ENCODE results near the gene ATRAID. TPM values are rescaled to one million over a fixed set of nuclear protein-coding genes. Genes with fewer than 3 reads are reported as not detected.

Gene ATRAID
- total and polyA plus RNA-seq, 4 donors, result 44.9 to 77.5 (median 48.9) TPM

DNA sequence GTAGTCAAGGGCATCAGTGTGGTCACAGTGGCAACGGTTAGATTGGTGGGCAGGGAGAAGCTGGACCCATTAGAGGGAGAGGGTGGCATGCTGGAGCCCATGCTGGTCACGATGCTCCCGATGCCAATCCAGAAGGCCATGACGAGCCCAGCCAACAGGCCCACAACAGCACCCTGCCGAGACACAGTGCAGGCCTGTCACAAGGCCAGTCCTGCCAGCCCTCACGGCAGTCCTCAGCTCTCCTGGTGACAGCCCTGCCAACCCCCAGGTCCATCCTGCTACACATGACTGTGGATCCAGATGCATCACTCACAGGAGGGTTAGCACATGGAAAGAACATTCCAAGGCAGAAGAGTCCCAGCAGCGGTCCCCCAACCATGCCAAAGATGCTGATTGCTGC, 10.2 kb upstream of the ATRAID start (continued):
- TF ChIP-seq GABPA (IDR thresholded peaks at IDR 0.05 in 1 of 2, conservative IDR thresholded peaks at IDR 0.05 in 1 of 2) (no peak), HNF4A (conservative IDR thresholded peaks at IDR 0.05) (no peak), FOXA2 (IDR thresholded peaks at IDR 0.05) (no peak)
- TF ChIP-seq, protein P1, sequence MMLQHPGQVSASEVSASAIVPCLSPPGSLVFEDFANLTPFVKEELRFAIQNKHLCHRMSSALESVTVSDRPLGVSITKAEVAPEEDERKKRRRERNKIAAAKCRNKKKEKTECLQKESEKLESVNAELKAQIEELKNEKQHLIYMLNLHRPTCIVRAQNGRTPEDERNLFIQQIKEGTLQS (IDR thresholded peaks at IDR 0.05), result no peak
- TF ChIP-seq, protein P2, sequence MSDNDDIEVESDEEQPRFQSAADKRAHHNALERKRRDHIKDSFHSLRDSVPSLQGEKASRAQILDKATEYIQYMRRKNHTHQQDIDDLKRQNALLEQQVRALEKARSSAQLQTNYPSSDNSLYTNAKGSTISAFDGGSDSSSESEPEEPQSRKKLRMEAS (IDR thresholded peaks at IDR 0.05), result no peak
- TF ChIP-seq, protein P3, sequence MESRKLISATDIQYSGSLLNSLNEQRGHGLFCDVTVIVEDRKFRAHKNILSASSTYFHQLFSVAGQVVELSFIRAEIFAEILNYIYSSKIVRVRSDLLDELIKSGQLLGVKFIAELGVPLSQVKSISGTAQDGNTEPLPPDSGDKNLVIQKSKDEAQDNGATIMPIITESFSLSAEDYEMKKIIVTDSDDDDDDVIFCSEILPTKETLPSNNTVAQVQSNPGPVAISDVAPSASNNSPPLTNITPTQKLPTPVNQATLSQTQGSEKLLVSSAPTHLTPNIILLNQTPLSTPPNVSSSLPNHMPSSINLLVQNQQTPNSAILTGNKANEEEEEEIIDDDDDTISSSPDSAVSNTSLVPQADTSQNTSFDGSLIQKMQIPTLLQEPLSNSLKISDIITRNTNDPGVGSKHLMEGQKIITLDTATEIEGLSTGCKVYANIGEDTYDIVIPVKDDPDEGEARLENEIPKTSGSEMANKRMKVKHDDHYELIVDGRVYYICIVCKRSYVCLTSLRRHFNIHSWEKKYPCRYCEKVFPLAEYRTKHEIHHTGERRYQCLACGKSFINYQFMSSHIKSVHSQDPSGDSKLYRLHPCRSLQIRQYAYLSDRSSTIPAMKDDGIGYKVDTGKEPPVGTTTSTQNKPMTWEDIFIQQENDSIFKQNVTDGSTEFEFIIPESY (IDR thresholded peaks at IDR 0.05), result no peak

DNA sequence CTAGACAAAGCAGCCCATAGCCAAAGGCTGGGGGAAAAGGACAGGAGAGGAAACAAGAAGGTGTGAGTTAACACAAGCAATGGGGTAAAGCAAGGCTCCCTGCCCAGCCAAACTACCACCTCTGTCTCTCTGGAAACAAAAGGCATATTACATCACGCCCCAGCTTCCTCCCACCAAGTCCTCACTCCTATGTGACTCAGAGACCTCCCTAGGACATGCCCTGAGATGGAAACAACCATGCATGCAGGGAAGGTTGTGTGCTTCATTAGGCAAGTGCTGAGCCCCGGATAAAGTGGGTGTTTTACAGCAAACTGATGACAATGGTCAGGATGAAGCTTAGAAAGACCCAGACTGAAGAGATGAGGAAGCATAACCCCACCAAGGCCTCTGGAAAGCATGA, 9.0 kb upstream of the ATRAID start:
- no peak overlapping the region for H3K27ac ChIP-seq (ENCODE audit: low read depth in 1 of 2, low read length in 2 of 2)
- no peaks in the 10 kb centered on the region for H3K27me3 ChIP-seq (ENCODE audit: control insufficient read depth in 4 of 4, insufficient read depth in 4 of 4, low read length in 3 of 4)
- DNase-seq (ENCODE audit: low spot score), result no peak
- H3K9me3 ChIP-seq (ENCODE audit: control insufficient read depth in 4 of 4, low read length in 3 of 4), result no peaks in the 10 kb centered on the region
- no peak for TF ChIP-seq GABPA (IDR thresholded peaks at IDR 0.05 in 1 of 2, conservative IDR thresholded peaks at IDR 0.05 in 1 of 2)
- TF ChIP-seq HNF4A (conservative IDR thresholded peaks at IDR 0.05), result no peak
- no peak for TF ChIP-seq SP1 (IDR thresholded peaks at IDR 0.05)
- TF ChIP-seq FOXA1 (IDR thresholded peaks at IDR 0.05), result no peak
- TF ChIP-seq FOXA2 (IDR thresholded peaks at IDR 0.05), result no peak
- TF ChIP-seq, protein P4, sequence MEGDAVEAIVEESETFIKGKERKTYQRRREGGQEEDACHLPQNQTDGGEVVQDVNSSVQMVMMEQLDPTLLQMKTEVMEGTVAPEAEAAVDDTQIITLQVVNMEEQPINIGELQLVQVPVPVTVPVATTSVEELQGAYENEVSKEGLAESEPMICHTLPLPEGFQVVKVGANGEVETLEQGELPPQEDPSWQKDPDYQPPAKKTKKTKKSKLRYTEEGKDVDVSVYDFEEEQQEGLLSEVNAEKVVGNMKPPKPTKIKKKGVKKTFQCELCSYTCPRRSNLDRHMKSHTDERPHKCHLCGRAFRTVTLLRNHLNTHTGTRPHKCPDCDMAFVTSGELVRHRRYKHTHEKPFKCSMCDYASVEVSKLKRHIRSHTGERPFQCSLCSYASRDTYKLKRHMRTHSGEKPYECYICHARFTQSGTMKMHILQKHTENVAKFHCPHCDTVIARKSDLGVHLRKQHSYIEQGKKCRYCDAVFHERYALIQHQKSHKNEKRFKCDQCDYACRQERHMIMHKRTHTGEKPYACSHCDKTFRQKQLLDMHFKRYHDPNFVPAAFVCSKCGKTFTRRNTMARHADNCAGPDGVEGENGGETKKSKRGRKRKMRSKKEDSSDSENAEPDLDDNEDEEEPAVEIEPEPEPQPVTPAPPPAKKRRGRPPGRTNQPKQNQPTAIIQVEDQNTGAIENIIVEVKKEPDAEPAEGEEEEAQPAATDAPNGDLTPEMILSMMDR (IDR thresholded peaks at IDR 0.05; ENCODE audit: low read depth, low read length, missing input control), result no peak
- H3K4me3 ChIP-seq (ENCODE audit: low read depth in 1 of 3, low read length in 3 of 3), result no peak overlapping the region
- H3K36me3 ChIP-seq (ENCODE audit: control insufficient read depth in 4 of 4, insufficient read depth in 3 of 4, low read depth in 1 of 4, low read length in 3 of 4), result peaks cover 5 to 75% (median 50%) of the 10 kb centered on the region in 4 donors
- 92% methylated on average over 2 of the region's 2 CpGs for WGBS
- H3K4me1 ChIP-seq (ENCODE audit: control insufficient read depth in 4 of 4, insufficient read depth in 4 of 4, low read length in 3 of 4), result no peaks in the 10 kb centered on the region
- H3K9ac ChIP-seq (ENCODE audit: low read depth in 1 of 2, low read length in 2 of 2), result no peak overlapping the region

DNA sequence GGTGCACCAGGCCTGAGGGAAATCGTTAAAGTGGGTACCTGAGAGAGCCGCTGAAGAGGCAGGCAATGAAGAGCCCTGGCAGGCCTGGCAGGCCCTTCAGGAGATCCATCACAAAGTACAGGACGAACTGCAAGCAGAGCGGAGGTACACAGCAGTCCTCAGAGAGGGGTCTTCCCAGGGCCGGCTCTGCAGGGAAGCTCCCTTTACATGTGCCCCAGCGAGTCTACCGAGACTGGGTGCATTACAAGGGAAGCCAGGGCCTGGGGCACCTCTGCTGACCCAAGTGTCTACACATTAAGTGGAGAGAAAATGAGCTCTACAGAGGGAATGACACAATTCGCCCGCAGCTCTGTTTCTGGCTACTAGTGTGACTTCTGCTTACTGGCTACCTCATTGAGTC, 8.1 kb upstream of the ATRAID start:
- Histone ChIP-seq H3K36me3 (ENCODE audit: control insufficient read depth in 4 of 4, insufficient read depth in 3 of 4, low read depth in 1 of 4, low read length in 3 of 4) (peaks cover 9 to 82% (median 50%) of the 10 kb centered on the region in 4 donors), H3K27ac (ENCODE audit: low read depth in 1 of 2, low read length in 2 of 2) (no peak overlapping the region), H3K4me1 (ENCODE audit: control insufficient read depth in 4 of 4, insufficient read depth in 4 of 4, low read length in 3 of 4) (peaks cover 0 to 5% (median 0%) of the 10 kb centered on the region in 4 donors), H3K9me3 (ENCODE audit: control insufficient read depth in 4 of 4, low read length in 3 of 4) (no peaks in the 10 kb centered on the region), H3K27me3 (ENCODE audit: control insufficient read depth in 4 of 4, insufficient read depth in 4 of 4, low read length in 3 of 4) (no peaks in the 10 kb centered on the region), H3K9ac (ENCODE audit: low read depth in 1 of 2, low read length in 2 of 2) (no peak overlapping the region), H3K4me3 (ENCODE audit: low read depth in 1 of 3, low read length in 3 of 3) (no peak overlapping the region)
- DNase-seq (ENCODE audit: low spot score), result no peak
- 97% methylated on average over 9 of the region's 9 CpGs for WGBS
- TF ChIP-seq TAF1 (conservative IDR thresholded peaks at IDR 0.05) (no peak), FOXA1 (IDR thresholded peaks at IDR 0.05) (no peak), RAD21 (IDR thresholded peaks at IDR 0.05) (no peak), RXRA (IDR thresholded peaks at IDR 0.05) (no peak), YY1 (IDR thresholded peaks at IDR 0.05) (no peak), FOXA2 (IDR thresholded peaks at IDR 0.05) (no peak), HNF4A (conservative IDR thresholded peaks at IDR 0.05) (no peak), SP1 (IDR thresholded peaks at IDR 0.05) (no peak), JUND (IDR thresholded peaks at IDR 0.05) (no peak), NR2F2 (IDR thresholded peaks at IDR 0.05) (no peak), GABPA (IDR thresholded peaks at IDR 0.05 in 1 of 2, conservative IDR thresholded peaks at IDR 0.05 in 1 of 2) (no peak)
- TF ChIP-seq, protein P2 (IDR thresholded peaks at IDR 0.05), result no peak
- TF ChIP-seq, protein P5, sequence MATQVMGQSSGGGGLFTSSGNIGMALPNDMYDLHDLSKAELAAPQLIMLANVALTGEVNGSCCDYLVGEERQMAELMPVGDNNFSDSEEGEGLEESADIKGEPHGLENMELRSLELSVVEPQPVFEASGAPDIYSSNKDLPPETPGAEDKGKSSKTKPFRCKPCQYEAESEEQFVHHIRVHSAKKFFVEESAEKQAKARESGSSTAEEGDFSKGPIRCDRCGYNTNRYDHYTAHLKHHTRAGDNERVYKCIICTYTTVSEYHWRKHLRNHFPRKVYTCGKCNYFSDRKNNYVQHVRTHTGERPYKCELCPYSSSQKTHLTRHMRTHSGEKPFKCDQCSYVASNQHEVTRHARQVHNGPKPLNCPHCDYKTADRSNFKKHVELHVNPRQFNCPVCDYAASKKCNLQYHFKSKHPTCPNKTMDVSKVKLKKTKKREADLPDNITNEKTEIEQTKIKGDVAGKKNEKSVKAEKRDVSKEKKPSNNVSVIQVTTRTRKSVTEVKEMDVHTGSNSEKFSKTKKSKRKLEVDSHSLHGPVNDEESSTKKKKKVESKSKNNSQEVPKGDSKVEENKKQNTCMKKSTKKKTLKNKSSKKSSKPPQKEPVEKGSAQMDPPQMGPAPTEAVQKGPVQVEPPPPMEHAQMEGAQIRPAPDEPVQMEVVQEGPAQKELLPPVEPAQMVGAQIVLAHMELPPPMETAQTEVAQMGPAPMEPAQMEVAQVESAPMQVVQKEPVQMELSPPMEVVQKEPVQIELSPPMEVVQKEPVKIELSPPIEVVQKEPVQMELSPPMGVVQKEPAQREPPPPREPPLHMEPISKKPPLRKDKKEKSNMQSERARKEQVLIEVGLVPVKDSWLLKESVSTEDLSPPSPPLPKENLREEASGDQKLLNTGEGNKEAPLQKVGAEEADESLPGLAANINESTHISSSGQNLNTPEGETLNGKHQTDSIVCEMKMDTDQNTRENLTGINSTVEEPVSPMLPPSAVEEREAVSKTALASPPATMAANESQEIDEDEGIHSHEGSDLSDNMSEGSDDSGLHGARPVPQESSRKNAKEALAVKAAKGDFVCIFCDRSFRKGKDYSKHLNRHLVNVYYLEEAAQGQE (IDR thresholded peaks at IDR 0.05), result no peak
- TF ChIP-seq, protein P3 (IDR thresholded peaks at IDR 0.05), result no peak
- TF ChIP-seq, protein P1 (IDR thresholded peaks at IDR 0.05), result no peak
